Measurements from ENCODE around the gene GPRIN3. TPM values are rescaled to one million over a fixed set of nuclear protein-coding genes. Genes with fewer than 3 reads are reported as not detected.
A peak's percentile ranks its signal among the peaks of the same experiment; 100 is the strongest.

GPRIN3 gene
- total RNA-seq, 2 donors from 2014 or later = 22.5 to 26.8 TPM

DNA sequence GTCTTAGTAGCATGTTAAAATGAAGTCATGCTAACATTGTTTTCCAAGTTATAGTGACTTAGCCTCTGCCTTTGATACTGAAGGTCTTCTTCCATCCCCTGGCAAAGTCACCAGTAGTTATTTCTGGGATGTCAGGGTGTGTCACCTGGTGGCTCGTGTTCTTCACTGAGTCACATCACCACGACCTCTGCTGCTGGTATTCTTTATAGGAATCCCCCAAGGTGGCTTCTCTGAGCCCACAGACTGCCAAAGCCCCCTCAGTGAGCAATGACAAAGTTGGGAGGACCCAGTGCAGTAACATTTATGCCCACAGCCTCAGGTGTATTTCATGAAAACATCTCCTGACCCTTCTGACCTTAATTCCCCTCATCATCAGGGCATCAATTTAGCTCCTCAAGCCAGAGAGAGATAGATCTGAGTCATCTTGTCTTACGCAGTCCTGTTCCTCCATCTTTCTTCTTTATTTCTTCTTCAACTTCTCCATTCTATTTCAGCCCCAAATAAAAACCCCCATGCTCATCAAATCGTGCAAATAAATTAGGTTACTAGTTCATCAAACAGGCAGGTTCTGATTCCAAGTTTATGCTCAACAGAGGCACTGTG is 29.3 kb upstream of the GPRIN3 start:
- no peak overlapping the region for H3K27ac ChIP-seq
- intact Hi-C loops (cut with DNase I) = no loop called here
- H3K27me3 ChIP-seq = no peaks in the 10 kb centered on the region

DNA sequence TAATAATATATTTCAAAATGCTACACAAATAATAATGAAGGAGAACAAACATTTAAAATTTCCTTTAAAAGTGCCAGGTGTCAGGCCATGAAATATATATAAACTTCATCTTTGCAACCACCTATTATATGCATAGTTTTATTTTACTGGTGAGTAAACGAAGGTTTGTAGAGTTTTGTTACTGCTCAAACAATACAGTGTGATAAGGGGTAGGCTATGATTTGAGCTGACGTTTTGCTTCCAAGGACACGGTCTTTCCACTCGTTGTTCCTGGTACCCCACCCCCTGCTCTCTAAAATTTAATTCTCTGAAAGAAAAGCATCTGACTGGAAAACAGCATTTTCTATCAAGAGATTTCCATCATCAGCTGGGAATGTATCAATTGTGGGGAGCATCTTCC is 27.2 kb upstream of the GPRIN3 start:
- intact Hi-C loops (cut with DNase I) = no loop called here
- Histone ChIP-seq H3K36me3 (no peaks in the 10 kb centered on the region), H3K4me1 (no peaks in the 10 kb centered on the region), H3K27me3 (no peaks in the 10 kb centered on the region), H3K4me3 (no peak overlapping the region), H3K9me3 (no peaks in the 10 kb centered on the region), H3K27ac (no peak overlapping the region), H3K9ac (ENCODE audit: low read depth in 2 of 2, low read length in 2 of 2) (no peak overlapping the region)
- TF ChIP-seq, protein P1, sequence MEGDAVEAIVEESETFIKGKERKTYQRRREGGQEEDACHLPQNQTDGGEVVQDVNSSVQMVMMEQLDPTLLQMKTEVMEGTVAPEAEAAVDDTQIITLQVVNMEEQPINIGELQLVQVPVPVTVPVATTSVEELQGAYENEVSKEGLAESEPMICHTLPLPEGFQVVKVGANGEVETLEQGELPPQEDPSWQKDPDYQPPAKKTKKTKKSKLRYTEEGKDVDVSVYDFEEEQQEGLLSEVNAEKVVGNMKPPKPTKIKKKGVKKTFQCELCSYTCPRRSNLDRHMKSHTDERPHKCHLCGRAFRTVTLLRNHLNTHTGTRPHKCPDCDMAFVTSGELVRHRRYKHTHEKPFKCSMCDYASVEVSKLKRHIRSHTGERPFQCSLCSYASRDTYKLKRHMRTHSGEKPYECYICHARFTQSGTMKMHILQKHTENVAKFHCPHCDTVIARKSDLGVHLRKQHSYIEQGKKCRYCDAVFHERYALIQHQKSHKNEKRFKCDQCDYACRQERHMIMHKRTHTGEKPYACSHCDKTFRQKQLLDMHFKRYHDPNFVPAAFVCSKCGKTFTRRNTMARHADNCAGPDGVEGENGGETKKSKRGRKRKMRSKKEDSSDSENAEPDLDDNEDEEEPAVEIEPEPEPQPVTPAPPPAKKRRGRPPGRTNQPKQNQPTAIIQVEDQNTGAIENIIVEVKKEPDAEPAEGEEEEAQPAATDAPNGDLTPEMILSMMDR (IDR thresholded peaks at IDR 0.05) = no peak
- DNase-seq = peak; percentile 40

More for the DNA sequence above, 29.3 kb upstream of the GPRIN3 start:
- DNase-seq = no peak
- no peak overlapping the region for H3K9ac ChIP-seq (ENCODE audit: low read depth in 2 of 2, low read length in 2 of 2)
- H3K4me3 ChIP-seq = no peak overlapping the region
- no peaks in the 10 kb centered on the region for H3K4me1 ChIP-seq
- H3K36me3 ChIP-seq = no peaks in the 10 kb centered on the region
- H3K9me3 ChIP-seq = no peaks in the 10 kb centered on the region
- TF ChIP-seq, protein P1 (IDR thresholded peaks at IDR 0.05) = no peak

DNA sequence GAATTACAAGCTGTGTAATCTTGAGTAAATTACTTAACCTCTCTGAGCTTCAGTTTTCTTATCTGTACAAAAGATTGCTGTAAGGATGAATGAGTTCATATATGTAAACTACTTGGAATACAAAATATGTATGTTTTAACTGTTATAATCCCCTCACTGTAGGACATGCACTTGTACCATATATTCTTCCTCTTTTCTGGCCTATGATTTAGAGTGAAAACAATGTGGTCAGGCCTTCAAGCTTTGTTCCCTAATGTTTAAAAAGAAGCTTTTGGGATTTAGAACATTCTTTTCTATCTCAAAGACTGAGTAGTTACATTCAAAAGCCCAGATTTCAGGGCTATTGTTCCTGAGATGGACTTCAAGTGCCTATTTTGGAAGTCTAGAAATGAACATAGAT is 26.7 kb upstream of the GPRIN3 start:
- TF ChIP-seq, protein P1 (IDR thresholded peaks at IDR 0.05) = no peak
- no peak for DNase-seq
- intact Hi-C loops (cut with DNase I) = no loop called here
- Histone ChIP-seq H3K36me3 (no peaks in the 10 kb centered on the region), H3K4me3 (no peak overlapping the region), H3K4me1 (no peaks in the 10 kb centered on the region), H3K27me3 (no peaks in the 10 kb centered on the region), H3K9me3 (no peaks in the 10 kb centered on the region), H3K27ac (no peak overlapping the region), H3K9ac (ENCODE audit: low read depth in 2 of 2, low read length in 2 of 2) (no peak overlapping the region)

GRCh38 chr4:89331686-89332544 is 24.3 kb upstream of the GPRIN3 start:
- Histone ChIP-seq H3K4me1 (no peaks in the 10 kb centered on the region), H3K27ac (no peak overlapping the region), H3K36me3 (no peaks in the 10 kb centered on the region), H3K4me3 (no peak overlapping the region), H3K27me3 (no peaks in the 10 kb centered on the region), H3K9me3 (no peaks in the 10 kb centered on the region), H3K9ac (ENCODE audit: low read depth in 2 of 2, low read length in 2 of 2) (no peak overlapping the region)
- DNase-seq = no peak
- intact Hi-C loops (cut with DNase I) = no loop called here
- TF ChIP-seq, protein P1 (IDR thresholded peaks at IDR 0.05) = no peak

DNA sequence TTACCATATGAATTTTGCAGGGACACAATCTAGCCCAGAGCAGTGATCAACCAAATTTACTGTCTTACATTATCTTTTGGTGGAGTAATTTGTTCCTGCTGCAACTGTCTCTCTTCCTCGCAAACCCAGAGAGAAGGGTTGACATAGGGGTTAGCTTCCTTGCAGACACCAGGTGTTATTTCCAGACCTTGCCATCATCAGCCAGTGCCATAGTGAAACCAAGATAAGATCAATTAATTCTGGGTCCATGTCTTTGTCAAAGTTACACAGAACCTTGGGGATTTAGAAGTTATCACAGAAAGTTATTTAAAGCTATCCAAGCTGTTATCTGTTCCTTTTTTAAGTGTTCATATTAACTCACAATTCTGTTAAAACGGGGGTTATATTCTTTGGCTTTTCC is 23.6 kb upstream of the GPRIN3 start:
- Histone ChIP-seq H3K4me3 (no peak overlapping the region), H3K9ac (ENCODE audit: low read depth in 2 of 2, low read length in 2 of 2) (no peak overlapping the region), H3K27me3 (no peaks in the 10 kb centered on the region), H3K36me3 (no peaks in the 10 kb centered on the region), H3K27ac (no peak overlapping the region), H3K9me3 (no peaks in the 10 kb centered on the region), H3K4me1 (no peaks in the 10 kb centered on the region)
- DNase-seq = no peak
- intact Hi-C loops (cut with DNase I) = no loop called here
- TF ChIP-seq, protein P1 (IDR thresholded peaks at IDR 0.05) = no peak

Data from colonic mucosa (tissue), 4 donors.